CD4-positive, alpha-beta T cell treated with Interleukin-4 for 1 hour (primary cell): ENCODE measurements around the gene VPS4A.

Experiments used
- DNase-seq, 2 donors: peaks; one replicate each; pipeline ENCODE4 v3.0.0-alpha.2; 2020 to 2022

The VPS4A gene

DNA sequence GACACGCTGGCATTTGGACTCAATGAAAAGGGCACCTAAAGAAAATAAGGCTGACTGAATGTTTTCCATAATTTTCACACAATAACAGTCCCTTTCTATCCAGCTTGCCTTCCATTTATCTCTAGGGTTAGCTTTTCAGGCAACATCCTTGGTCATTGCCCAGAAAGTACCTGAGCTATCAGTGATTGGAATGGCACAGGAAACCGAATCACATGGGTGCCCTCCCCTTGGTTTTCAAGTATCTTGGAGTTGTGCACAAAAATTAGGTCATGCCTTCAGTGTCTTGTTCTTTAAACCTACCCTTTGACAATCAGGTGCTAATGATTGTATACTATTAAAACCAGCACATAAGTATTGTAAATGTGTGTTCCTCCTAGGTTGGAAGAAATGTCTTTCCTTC, 3.3 kb upstream of the VPS4A start:
- no peak for DNase-seq

DNA sequence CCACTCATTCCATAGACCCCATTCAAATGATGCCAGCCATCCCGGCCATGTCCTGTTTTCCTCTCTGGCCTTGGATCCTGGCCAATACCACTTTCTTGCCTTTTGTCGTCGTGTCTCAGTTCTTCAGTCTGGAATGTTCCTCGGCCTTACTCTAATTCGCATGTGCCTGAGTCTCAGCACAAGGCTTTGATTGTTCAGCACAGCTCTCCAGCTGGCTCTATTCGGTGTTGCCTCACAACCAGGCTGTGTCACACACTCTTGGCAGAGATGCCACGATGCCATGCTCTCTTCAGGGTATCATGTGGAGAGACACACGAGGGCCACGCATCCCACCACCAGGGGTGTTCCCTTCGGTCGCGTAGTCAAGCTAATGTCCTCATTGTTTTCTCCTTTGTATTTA, 1.8 kb upstream of the VPS4A start:
- DNase-seq: no peak

DNA sequence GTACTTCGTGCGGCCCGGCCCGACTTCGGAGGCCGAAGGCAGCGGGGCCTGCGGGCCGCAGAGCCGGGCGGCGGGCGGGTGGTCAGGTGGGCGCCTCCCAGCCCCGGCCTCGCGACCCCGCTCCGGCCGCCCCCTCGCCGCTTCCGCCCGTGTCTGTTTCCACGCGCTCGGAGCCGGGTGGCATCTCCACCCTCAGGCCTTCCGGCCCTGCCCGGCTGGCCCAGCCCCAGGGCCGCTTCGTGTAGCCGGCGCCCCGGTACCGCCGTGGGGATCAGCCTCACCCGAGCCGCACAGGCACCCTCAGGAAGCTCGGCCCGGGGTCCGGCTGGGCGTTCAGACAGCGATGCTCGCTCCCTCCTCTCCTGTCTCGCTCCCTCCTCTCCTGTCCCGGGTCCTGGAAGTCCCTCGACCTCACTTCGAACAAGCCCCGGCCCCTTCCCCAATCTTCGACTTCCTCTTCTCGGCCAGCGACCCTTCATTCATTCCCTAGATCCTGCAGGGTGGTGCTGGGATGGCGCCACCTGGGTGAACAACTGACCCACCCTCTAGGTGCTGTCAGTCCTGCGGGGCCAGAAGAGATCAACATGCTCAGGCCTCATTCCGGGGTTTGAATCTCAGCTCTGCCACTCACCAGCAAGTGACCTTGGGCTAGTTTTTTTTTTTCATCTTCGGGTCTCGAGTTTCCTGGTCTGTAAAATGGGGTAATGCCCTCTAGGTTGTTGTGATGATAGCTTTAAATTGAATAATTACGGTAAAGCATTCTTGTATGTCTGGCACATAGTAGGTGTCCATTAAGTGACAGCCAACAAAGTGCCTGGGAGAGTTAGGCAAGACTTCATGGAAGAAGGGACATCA, 610 bp downstream of the VPS4A start:
- DNase-seq: peak in 1 of 2 donors; percentile 24

DNA sequence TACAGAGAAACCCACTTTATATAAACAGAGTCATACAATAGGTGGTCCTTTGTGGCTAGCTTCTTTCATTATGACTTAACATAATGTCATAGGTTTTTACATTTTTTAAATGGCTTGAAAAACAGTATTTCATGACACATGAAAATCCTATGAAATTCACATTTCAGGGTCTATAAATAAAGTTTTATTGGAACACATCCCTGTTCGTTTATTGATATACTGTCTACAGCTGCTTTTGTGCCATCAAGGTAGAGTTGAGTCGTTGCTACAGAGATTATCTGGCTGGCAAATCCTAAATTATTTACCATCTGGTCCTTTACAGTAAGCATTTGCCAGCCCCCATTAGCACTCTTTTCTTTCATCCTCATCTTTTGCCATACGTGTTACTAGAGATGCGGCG, 2.3 kb downstream of the VPS4A start:
- no peak for DNase-seq

DNA sequence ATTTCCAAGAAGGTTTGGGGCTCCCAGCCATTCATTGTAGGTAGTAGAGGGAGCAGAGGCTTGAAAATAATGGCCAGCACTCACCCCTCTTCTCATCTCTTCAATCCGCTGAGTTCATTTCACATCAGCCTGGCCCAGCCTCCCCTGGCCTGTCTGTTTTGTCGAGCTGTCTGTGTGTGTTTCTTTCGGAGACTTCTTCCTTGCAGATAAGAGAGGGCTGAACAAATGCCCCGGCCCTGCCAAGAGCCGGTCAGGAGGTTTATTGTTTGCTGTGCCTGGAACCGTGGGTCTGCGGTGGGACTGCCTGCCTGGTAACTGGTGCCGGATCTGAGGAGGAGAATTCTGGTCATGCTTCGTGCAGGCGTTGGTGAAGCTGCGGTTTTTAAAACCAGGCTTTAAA, 3.4 kb downstream of the VPS4A start:
- DNase-seq: no peak

DNA sequence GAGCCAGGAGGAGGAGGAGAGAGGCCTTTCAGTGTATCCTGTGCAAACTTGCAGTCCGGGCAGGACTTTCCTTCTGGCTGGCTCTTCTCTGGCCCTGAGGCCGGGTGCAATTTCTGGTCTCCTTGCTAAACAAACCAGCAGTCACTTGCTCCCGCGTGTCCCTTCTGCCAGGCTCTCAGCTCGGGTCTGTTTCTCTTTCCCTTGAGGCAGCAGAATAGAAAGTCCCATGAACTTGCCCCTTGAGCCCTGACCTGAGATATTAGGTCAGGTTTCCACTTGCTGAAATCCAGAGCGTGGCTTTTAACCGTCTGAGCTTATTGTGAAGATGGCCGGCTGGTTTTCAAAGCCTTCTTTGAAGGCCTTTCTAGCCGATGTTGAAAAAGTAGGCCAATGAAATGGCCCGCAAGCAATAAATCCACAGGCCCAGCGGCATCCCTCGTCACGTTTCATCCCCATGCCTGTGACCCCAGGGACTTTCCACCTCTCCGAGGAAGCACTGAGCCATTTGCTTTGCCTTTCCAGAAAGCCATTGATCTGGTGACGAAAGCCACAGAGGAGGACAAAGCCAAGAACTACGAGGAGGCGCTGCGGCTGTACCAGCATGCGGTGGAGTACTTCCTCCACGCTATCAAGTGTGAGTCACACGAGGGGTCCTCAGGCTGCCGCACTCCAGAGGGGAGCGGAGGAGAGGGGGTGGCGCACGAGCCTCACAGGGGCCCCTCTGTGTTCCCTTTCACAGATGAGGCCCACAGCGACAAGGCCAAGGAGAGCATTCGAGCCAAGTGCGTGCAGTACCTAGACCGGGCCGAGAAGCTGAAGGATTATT, 4.5 kb downstream of the VPS4A start:
- DNase-seq: no peak

DNA sequence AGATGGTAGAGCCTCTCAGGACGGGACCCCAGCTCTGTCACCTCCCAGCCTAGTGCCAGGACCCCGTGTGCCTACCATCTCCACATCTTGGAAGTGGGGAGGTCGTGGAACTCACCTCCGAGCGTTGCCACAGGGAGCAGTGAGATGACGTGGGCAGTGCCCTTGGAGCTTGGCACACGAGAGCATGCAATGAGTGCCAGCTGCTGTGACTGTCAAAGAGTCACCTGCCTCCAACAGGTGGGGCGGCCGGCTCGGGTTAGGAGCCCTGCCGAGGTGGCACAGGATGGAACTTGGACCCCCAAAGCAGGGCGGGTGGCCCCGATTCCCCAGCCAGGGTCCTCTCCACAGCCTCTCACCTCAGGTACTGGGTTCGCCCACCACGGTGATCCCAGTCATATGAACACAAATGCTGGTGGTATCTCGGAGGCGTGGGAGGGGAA, 5.5 kb downstream of the VPS4A start:
- no peak for DNase-seq

DNA sequence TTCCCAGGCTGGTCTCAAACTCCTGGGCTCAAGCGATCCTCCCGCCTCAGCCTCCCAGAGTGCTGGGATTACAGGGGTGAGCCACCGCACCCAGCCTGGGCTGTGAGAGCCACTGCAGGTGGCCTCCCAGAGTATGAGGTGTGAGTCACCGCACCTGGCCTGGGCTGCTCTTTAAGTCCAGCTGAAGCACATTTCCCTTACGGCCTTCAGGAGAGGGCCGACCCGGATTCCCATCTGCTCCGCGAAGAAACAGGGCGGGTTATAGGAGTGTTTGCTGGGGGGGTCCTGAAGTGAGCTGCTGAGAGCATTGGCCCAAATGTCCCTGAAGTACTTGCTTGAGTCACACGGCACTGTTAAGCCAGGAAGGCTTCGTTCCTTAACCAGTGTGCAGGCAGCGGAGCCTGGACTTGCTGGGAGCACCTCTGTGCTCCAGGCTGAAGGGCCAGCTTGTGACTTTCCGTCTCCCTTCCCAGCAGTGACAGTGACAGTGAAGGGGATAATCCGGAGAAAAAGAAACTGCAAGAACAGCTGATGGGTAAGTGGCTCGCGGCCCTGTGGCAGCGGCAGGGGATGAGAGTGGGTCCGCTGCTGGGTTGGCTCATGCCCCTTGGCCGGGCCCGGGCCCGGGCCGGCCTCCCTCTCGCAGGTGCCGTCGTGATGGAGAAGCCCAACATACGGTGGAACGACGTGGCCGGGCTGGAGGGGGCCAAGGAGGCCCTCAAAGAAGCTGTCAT, 7.2 kb downstream of the VPS4A start:
- no peak for DNase-seq

DNA sequence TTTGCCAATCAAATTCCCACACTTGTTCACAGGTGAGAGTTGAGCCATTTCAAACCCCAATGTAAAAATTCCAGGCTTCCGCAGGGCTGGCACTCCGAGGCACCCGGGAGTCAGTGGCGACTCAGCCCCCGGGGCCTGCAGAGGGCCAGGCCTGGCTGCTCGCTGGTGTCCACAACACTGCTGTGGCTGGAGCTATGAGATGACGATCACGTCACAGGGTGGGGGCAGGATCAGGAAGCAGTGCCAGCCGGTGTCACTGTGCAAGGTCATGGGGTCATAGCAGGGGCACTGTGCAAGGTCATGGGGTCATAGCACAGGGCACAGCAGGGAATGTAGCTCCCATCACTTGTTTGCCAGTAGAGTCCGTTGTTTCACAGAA, 7.8 kb downstream of the VPS4A start:
- DNase-seq: no peak

DNA sequence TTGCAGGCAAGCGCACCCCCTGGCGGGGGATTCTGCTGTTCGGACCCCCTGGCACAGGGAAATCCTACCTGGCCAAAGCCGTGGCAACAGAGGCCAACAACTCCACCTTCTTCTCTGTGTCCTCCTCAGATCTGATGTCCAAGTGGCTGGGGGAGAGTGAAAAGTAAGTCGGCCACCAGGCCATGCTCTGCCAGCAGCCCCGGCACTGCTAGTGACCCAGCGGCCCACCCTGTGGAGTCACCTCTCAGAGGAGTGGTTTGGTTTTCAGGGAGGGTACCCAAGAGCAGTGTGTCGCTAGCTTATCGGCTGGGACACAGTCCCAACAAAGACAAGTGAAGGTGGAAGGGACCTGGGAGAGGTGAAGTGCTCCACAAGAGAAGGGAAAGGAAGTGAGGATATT, 8.2 kb downstream of the VPS4A start:
- no peak for DNase-seq

DNA sequence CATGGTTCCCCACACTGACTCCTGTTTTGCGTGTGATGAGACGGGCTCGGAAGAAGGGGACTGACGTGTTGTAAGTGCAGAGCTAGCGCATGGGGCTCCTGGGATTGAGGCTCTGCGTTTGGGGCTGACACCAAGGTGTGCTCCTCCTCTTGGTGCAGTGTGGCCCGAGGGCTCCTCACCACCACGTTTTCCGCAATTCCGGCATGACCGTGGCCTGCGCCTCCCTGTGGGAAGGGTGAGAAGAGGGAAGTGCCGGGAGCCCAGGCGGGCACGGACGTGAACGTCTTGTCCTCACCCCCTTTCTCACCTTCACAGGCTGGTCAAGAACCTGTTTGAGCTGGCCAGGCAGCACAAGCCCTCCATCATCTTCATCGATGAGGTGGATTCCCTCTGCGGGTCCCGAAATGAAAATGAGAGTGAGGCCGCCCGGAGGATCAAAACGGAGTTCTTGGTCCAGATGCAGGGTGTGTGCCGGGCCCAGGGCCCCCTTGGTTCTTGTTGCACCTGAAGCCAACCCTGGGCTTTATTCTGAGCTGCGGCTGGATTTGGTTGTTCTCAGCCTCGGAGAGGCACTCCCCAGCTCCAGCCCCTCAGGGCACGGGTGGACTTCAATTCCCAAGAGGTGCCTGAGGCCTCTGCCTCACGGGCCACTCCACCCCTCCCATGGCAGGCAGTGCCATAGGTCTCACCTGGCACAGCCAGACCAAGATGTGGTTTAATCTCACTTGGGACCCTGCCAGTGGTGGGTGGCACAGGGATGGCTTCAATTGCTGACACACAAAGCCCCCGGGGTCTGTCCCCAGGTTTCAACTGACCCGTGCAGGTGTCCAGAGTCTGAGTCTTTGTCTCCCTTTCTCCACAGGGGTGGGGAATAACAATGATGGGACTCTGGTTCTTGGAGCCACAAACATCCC, 8.9 kb downstream of the VPS4A start:
- no peak for DNase-seq

DNA sequence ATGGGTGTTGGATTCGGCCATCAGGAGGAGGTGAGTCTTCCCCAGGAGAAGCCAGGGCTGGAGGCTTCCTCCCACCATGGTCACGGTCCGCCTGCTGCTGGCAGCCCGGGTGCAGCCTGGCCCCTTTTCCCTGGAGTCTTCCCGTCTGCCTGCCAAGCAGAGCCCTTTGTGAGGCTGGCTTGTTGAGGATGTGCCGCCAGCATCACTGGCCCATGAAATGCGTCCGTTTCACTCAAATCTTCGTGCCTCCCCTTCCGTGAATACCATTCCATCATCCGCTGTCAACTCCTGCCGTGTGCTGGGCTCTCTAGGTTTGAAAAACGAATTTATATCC, 9.6 kb downstream of the VPS4A start:
- DNase-seq: no peak

DNA sequence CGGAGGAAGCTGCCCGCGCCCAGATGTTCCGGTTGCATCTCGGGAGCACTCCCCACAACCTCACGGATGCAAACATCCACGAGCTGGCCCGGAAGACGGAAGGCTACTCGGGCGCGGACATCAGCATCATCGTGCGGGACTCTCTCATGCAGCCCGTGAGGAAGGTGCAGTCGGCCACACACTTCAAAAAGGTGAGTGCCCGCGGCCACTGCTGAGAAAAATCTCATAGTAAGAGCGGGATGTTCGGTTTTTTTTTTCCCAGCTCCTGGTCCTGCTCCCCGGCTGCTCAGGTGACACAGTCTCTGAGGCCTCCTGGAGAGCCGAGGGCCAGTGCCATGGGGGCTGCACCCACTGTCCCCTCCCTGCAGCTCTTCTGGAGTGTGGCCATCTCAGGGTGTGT, 9.9 kb downstream of the VPS4A start:
- DNase-seq: no peak

DNA sequence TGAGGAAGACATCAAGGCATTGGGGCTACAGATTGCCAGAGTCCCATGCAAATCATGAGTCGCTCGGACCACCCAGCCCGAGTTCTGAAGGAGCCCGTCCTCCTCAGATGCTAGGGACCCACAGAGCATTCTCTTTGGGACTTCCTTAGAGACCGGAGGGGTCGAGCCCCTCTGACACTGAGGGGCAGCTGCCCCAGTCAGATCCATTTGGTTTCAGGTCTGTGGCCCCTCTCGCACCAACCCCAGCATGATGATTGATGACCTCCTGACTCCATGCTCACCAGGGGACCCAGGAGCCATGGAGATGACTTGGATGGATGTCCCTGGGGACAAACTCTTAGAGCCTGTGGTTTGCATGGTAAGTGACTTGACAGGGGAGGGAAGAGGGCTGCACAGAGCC, 11.2 kb downstream of the VPS4A start:
- DNase-seq: no peak

DNA sequence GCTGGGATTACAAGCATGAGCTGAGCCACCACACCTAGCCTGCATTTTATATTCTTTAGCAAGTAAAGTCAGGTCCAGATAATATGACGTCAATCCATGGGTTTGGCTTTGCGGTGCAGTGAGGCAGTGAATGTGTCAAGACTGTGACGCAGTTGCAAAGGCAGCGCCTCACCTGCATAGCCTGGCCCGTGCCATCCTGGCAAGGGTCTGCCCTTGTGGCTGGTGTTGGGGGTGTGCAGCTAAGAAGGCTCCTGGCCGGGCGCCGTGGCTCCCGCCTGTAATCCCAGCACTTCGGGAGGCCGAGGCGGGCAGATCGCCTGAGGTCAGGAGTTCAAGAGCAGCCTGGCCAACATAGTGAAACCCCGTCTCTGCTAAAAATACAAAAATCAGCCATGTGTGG, 12.3 kb downstream of the VPS4A start:
- no peak for DNase-seq

DNA sequence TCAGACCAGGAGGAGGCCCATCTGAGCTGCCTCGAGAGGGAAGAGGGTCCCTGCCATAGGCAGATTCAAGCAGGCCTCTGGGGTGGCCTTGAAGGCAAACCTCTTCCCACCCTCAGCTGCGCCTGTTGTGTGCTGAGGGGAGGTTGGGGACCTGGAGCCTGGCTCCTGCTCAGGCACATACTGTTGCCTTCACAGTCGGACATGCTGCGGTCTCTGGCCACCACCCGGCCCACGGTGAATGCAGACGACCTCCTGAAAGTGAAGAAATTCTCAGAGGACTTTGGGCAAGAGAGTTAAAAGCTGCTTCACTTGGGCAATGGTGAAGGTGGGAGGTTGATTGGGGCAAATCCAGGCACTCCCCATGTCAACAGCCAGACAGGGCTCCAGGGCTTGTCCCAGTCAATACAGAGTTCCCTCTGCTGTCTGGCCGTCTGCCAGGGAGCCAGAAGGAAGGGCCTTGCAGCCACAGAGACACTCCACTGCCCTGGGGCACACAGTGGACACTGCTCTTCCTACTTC, 12.9 kb downstream of the VPS4A start:
- no peak for DNase-seq

DNA sequence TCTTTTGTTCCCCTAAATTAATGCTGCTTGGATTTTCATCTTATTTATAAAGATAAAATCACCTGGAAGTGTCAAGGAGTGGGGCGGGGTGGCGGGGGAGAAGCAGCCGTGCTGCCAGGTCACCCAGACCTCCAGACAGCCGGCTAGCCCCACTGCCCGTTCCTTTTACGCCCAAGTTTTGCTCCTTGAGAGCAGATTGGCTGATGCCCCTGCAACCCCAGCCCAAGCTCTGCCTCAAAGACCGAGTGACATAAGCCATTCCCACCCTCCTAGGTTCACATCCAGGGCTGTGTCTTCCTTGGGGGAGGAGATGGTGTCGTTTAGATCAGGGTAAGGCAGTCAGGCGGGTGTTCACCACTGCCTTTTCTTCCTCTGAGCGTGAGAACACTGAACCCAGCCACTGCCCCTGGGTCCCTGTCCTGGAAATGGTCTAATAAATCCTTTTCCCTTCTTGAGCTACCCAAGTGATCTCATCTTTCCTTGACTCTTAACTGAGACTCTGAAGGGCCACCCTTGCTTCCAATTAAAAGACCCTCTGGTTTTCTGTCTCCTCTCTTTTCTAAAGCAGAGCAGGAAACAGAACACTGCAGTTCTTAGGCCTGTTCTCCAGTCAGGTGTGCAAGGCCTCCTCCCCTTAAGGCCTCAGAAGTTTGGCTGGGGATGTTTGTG, 13.6 kb downstream of the VPS4A start:
- no peak for DNase-seq

DNA sequence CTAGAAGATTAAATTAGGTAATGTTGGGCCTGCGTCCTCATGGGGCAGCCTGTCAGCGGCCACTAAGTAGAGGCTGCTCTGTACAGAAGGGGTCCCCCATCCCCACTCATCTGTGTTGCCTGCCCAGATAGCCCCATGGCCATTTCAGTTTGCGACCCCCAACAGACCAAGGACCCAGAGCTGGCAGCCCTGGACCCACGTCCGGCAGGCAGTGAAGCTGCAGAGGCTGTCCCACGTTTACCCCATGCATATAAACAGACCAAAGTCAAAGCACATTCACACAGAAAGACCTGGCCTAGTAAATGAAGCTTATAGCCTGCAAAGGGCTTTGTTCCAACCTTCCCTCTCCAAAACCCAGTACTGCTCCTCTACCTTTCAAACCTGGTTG, 14.6 kb downstream of the VPS4A start:
- DNase-seq: no peak

DNA sequence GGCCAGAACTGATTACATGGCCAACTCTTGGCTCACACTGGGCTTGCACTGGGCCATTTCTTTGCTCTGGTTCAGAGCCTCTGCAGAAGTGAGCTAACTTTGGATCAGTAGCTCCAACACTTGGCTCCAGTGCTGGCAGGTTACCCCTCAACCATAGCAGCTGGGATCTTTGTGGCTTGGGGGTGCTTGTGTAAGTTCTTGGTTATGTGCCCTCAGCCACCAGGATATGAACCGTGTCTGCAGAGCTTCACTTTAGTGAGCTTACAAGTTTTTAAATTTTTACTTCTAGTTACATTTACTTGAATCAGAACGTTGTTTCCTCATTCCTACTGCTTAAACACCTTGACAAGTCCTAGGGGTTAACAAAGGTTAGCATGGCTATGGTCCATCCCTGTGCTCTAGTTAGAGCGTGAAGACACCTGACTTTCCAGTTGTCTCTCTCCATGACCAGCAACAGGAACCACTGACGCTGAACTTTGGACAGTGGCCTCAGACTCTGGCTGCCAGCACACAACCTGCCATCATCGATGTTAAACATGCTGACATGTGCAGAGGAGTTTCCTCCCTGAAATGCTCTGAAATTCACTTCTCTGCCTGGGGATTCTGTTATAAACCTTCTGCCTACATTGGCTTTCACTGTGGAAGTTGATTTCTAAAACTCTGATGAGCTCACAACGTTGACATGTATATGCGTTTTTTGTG, 15.2 kb downstream of the VPS4A start:
- DNase-seq: no peak

DNA sequence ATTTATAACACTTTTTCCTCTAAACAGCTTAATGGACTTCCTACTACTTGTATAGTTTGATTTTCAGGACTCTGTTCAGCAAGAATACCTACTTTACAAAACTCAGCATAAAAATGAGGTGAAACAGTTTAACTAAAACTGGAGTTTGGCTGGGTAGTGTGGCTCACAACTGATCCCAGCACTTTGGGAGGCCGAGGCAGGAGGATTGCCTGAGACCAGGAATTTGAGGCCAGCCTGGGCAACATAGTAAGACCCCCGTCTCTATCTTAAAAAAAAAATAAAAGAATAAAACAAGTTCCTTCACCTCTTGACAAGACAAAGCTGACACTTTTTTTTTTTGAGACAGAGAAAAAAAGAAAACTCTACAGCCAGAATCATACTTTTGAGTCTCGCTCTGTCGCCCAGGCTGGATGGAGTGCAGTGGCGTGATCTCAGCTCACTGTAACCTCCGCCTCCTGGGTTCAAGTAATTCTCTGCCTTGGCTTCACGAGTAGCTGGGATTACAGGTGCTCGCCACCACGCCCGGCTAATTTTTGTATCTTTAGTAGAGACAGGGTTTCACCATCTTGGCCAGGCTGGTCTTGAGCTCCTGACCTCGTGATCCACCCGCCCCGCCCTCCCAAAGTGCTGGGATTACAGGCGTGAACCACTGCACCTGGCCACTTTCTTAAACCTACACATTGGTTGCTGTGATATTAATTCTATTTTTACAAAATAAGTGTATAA, 16.6 kb downstream of the VPS4A start:
- DNase-seq: no peak
